ENCODE data around the gene THSD4. TPM values are rescaled to one million over a fixed set of nuclear protein-coding genes. Genes with fewer than 3 reads are reported as not detected.

Gene THSD4
- polyA plus RNA-seq, 2 of the 4 experiments (the other 2 are of a cell fraction): 15.8 to 40.7 TPM

- WGBS (ENCODE audit: missing lambda C conversion rate): 89% methylated on average over 5 of the region's 5 CpGs
- no peaks in the 10 kb centered on the region for H3K4me1 ChIP-seq
- CTCF ChIA-PET: interaction anchor here (0.6 kb wide), 1 partner anchor 115 kb away, joined by 3 read pairs; no protein-coding TSS in a partner anchor
- ATAC-seq (no peak), DNase-seq (ENCODE audit: low read depth in 1 of 2, low spot score in 1 of 2) (no peak), FAIRE-seq (no peak)
- H3K4me2 ChIP-seq: no peak overlapping the region
- H3K9me3 ChIP-seq: no peaks in the 10 kb centered on the region
- H3K4me3 ChIP-seq: no peak overlapping the region
- no peak for TF ChIP-seq RAD21 (conservative IDR thresholded peaks at IDR 0.05 in 1 of 2, IDR thresholded peaks at IDR 0.05 in 1 of 2)
- TF ChIP-seq CBX8 (IDR thresholded peaks at IDR 0.05): no peak
- no peak for TF ChIP-seq HES2 (IDR thresholded peaks at IDR 0.05)
- no peak for TF ChIP-seq POLR2A (IDR thresholded peaks at IDR 0.05; ENCODE audit: low read length)
- TF ChIP-seq USF2 (IDR thresholded peaks at IDR 0.05): no peak
- no peak for TF ChIP-seq TP53 (CRISPR knock-in tag; IDR thresholded peaks at IDR 0.05)
- TF ChIP-seq MAX (IDR thresholded peaks at IDR 0.05): no peak
- TF ChIP-seq RCOR1 (IDR thresholded peaks at IDR 0.05; ENCODE audit: low read depth, low read length): no peak
- TF ChIP-seq FOSB (CRISPR knock-in tag; IDR thresholded peaks at IDR 0.05): no peak
- POLR2A ChIA-PET: no interaction called here
- 0 out of 6 replicates have a peak overlapping the region, but pooled peaks of 1 of the 2 experiments have one; percentile 4 for H3K27ac ChIP-seq
These were observed 229.9 kb downstream of the THSD4 start for GRCh38 chr15:71345186-71345585.

GRCh38 chr15:71346464-71346863 lies 231.2 kb downstream of the THSD4 start:
- ATAC-seq (no peak), DNase-seq (ENCODE audit: low read depth in 1 of 2, low spot score in 1 of 2) (no peak), FAIRE-seq (peak; percentile 65)
- Histone ChIP-seq H3K4me3 (no peak overlapping the region), H3K4me2 (no peak overlapping the region), H3K27ac (no peak overlapping the region), H3K4me1 (no peaks in the 10 kb centered on the region), H3K9me3 (no peaks in the 10 kb centered on the region)
- WGBS (ENCODE audit: missing lambda C conversion rate): 89% methylated on average over 5 of the region's 5 CpGs
- ChIA-PET CTCF (interaction anchor here (0.6 to 1.3 kb wide), 2 partner anchors 15 to 19 kb away, joined by 3 read pairs; no protein-coding TSS in a partner anchor), POLR2A (no interaction called here)
- TF ChIP-seq PBX3 (IDR thresholded peaks at IDR 0.05) (no peak), ZFP36 (IDR thresholded peaks at IDR 0.05; ENCODE audit: borderline replicate concordance, partially characterized antibody) (no peak), REST (IDR thresholded peaks at IDR 0.05) (no peak), PHF8 (IDR thresholded peaks at IDR 0.05; ENCODE audit: borderline replicate concordance, low read depth) (no peak), USF2 (IDR thresholded peaks at IDR 0.05) (no peak), MAX (IDR thresholded peaks at IDR 0.05) (no peak), MAFK (IDR thresholded peaks at IDR 0.05; ENCODE audit: partially characterized antibody) (no peak), POLR2AphosphoS2 (conservative IDR thresholded peaks at IDR 0.05; ENCODE audit: low read length) (no peak)

GRCh38 chr15:71348597-71348996 lies 233.3 kb downstream of the THSD4 start:
- FAIRE-seq: no peak
- Histone ChIP-seq H3K4me1 (no peaks in the 10 kb centered on the region), H3K27ac (no peak overlapping the region), H3K9me3 (no peaks in the 10 kb centered on the region), H3K4me3 (no peak overlapping the region), H3K4me2 (no peak overlapping the region)
- POLR2A ChIA-PET: no interaction called here
- 87% methylated on average over 1 of the region's 1 CpG for WGBS (ENCODE audit: missing lambda C conversion rate)
- CTCF ChIA-PET: interaction anchor here (1.4 to 1.5 kb wide), 3 partner anchors 14 to 27 kb away, joined by 3 to 4 read pairs (median 4); no protein-coding TSS in a partner anchor
- no peak for DNase-seq (ENCODE audit: low read depth in 1 of 2, low spot score in 1 of 2)
- no peak for ATAC-seq
- TF ChIP-seq HEYL (CRISPR knock-in tag; IDR thresholded peaks at IDR 0.05) (no peak), ZFP36 (IDR thresholded peaks at IDR 0.05; ENCODE audit: borderline replicate concordance, partially characterized antibody) (no peak), NPAS2 (CRISPR knock-in tag; IDR thresholded peaks at IDR 0.05; ENCODE audit: borderline replicate concordance) (no peak), HDAC2 (IDR thresholded peaks at IDR 0.05) (no peak), ELK1 (IDR thresholded peaks at IDR 0.05; ENCODE audit: low read depth, low read length) (no peak), ESRRA (IDR thresholded peaks at IDR 0.05; ENCODE audit: borderline replicate concordance, low read length) (no peak), NR3C1 (IDR thresholded peaks at IDR 0.05) (no peak), SREBF2 (IDR thresholded peaks at IDR 0.05) (no peak)

All from A549 (cell line).